HepG2 (cell line): ENCODE results near the gene NUAK2. TPM values are rescaled to one million over a fixed set of nuclear protein-coding genes. Genes with fewer than 3 reads are reported as not detected.

Source experiments
- AHR ChIP-seq: IDR thresholded peaks from 2 replicates; pipeline ENCODE4 v1.6.1; 2018; ENCODE audit warnings: missing genetic modification reagents, missing compliant biosample characterization
- HOXA3 ChIP-seq: sonication (generic); formaldehyde crosslinking; IDR thresholded peaks from 2 replicates; pipeline ENCODE4 v1.5.0; 2020; ENCODE audit warnings: missing genetic modification reagents
- MED8 ChIP-seq: sonication (generic); formaldehyde crosslinking; IDR thresholded peaks from 2 replicates; pipeline ENCODE4 v1.8.1; 2023; ENCODE audit warnings: mild to moderate bottlenecking, missing genetic modification reagents; ENCODE audit not compliant: insufficient replicate concordance
- NCOA5 ChIP-seq: sonication (generic); formaldehyde crosslinking; IDR thresholded peaks from 2 replicates; pipeline ENCODE4 v1.4.0; 2020; ENCODE audit warnings: missing genetic modification reagents
- RNF219 ChIP-seq: sonication (generic); formaldehyde crosslinking; IDR thresholded peaks from 2 replicates; pipeline ENCODE4 v1.5.0; 2020; ENCODE audit warnings: mild to moderate bottlenecking, missing genetic modification reagents
- SMARCE1 ChIP-seq: fragments of 450-650 bp; IDR thresholded peaks from 2 replicates; pipeline ENCODE4 v1.6.1; 2017; ENCODE audit warnings: borderline replicate concordance
- SPEN ChIP-seq: sonication (generic); formaldehyde crosslinking; IDR thresholded peaks from 2 replicates; pipeline ENCODE4 v1.5.1; 2020; ENCODE audit warnings: low read depth, mild to moderate bottlenecking, missing genetic modification reagents
- SRSF4 ChIP-seq: fragments of 200-400 bp; formaldehyde crosslinking; IDR thresholded peaks from one replicate; pipeline ENCODE4 v1.6.1; 2018; ENCODE audit warnings: mild to moderate bottlenecking, low read depth, low read length, moderate library complexity; ENCODE audit not compliant: poor library complexity, severe bottlenecking
- SRY ChIP-seq: sonication (generic); formaldehyde crosslinking; IDR thresholded peaks from 2 replicates; pipeline ENCODE4 v1.8.0; 2022; ENCODE audit warnings: mild to moderate bottlenecking, missing genetic modification reagents
- STAG1 ChIP-seq: sonication (generic); formaldehyde crosslinking; IDR thresholded peaks from 2 replicates; pipeline ENCODE4 v1.4.0; 2020; ENCODE audit warnings: missing genetic modification reagents
- TIGD3 ChIP-seq: sonication (generic); formaldehyde crosslinking; IDR thresholded peaks from 2 replicates; pipeline ENCODE4 v1.5.1; 2020; ENCODE audit warnings: mild to moderate bottlenecking, missing genetic modification reagents, borderline replicate concordance
- ZBTB44 ChIP-seq: sonication (generic); formaldehyde crosslinking; IDR thresholded peaks from 2 replicates; pipeline ENCODE4 v1.4.0; 2020; ENCODE audit warnings: missing genetic modification reagents
- ZKSCAN1 ChIP-seq: fragments of 150-350 bp; IDR thresholded peaks from 2 replicates; pipeline ENCODE4 v1.6.1; 2014; ENCODE audit warnings: low read length
- ZNF331 ChIP-seq: sonication (generic); formaldehyde crosslinking; IDR thresholded peaks from 2 replicates; pipeline ENCODE4 v1.4.0; 2020; ENCODE audit warnings: missing genetic modification reagents
- ZNF430 ChIP-seq: sonication (generic); formaldehyde crosslinking; IDR thresholded peaks from 2 replicates; pipeline ENCODE4 v1.9.0; 2021; ENCODE audit warnings: mild to moderate bottlenecking, missing genetic modification reagents
- ZNF580 ChIP-seq: IDR thresholded peaks from 2 replicates; pipeline ENCODE4 v1.6.1; 2016; ENCODE audit warnings: low read depth, borderline replicate concordance
- polyA plus RNA-seq, 8 experiments: library from polyadenylated mRNA; depleted of rRNA in 3 of 8; stranded (reverse) in 7 of 8; unstranded in 1 of 8; fragments of >200 nt; fragmentation: Illumina TruSeq in 4 of 8; extraction: Trizol in 4 of 8; gene quantifications; 2 replicates each; pipeline versions ENCODE4 v1.2.1 to v1.2.3, GENCODE V29; 2011 to 2016; ENCODE audit warnings: low read depth in 4 of 8, missing spikeins in 1 of 8, mixed read lengths in 1 of 8; ENCODE audit not compliant: insufficient read depth in 1 of 8
- total RNA-seq, 5 experiments: library from RNA; depleted of rRNA; stranded (reverse); fragments of >200 nt; fragmentation: Illumina TruSeq; extraction: Trizol; gene quantifications; 2 replicates each; pipeline ENCODE4 v1.2.3, GENCODE V29; 2016; ENCODE audit warnings: low read depth in 1 of 5
- TF ChIP-seq, protein P1 (sequence below): sonication (generic); formaldehyde crosslinking; IDR thresholded peaks from 2 replicates; pipeline ENCODE4 v1.4.0; 2020; ENCODE audit warnings: missing genetic modification reagents, borderline replicate concordance
- TF ChIP-seq, protein P2 (sequence below): sonication (generic); formaldehyde crosslinking; IDR thresholded peaks from 2 replicates; pipeline ENCODE4 v1.5.1; 2020; ENCODE audit warnings: mild to moderate bottlenecking, moderate library complexity, missing genetic modification reagents

Gene NUAK2
- total and polyA plus RNA-seq, 2 of the 13 experiments (the other 11 are each of a cell fraction or from before 2014, with no cell fraction given) = 0.75 to 1.1 TPM

DNA sequence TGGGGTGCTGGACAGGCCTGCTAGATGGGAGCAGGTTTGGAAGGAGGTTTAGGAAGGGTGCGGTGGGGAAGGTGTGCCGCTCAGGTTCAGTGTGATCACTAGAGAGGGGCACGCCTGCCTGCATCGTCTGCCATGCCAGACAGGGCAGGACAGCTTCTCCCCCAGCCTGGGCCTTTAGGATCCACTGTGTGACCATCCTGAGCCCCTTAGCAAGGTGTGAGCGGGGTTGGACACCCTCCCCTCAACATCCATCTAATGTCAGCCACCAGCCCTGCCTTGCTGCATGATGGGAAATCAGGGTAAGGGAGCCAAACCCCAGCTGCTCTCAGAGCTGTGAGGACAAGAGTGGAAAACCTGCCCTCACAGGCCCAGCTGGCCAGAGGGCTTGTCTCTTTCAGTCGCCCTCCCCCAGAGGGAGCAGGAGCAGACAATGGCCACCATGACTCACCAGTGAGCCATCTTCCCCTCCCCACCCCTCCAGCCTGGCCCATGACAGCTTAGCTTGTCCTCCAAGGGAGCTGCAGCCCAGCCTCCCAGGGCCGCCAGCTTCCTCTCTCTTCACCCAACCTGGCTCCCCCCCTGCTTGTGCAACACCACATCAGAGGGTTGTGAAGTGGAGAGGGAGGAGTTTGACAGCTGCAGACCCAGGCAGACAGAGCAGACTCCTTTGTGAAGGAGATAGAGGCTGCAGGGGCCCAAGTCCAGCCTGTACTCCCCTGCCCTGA is 37.0 kb downstream of the NUAK2 start (continued):
- TF ChIP-seq ZNF580 (CRISPR knock-in tag) = 0 out of 2 replicates have a peak, but pooled peaks have one; percentile 40
- TF ChIP-seq MED8 (CRISPR knock-in tag) = no peak
- TF ChIP-seq SRY = no peak
- peak; percentile 45; the same call in 1 of the 2 replicates for TF ChIP-seq SPEN (CRISPR knock-in tag)
- no peak for TF ChIP-seq ZBTB44 (CRISPR knock-in tag)
- TF ChIP-seq NCOA5 (CRISPR knock-in tag) = no peak
- no peak for TF ChIP-seq RNF219 (CRISPR knock-in tag)
- TF ChIP-seq ZNF331 (CRISPR knock-in tag) = peak; percentile 82; the same call in 1 of the 2 replicates
- no peak for TF ChIP-seq AHR (CRISPR knock-in tag)
- TF ChIP-seq, protein P1, sequence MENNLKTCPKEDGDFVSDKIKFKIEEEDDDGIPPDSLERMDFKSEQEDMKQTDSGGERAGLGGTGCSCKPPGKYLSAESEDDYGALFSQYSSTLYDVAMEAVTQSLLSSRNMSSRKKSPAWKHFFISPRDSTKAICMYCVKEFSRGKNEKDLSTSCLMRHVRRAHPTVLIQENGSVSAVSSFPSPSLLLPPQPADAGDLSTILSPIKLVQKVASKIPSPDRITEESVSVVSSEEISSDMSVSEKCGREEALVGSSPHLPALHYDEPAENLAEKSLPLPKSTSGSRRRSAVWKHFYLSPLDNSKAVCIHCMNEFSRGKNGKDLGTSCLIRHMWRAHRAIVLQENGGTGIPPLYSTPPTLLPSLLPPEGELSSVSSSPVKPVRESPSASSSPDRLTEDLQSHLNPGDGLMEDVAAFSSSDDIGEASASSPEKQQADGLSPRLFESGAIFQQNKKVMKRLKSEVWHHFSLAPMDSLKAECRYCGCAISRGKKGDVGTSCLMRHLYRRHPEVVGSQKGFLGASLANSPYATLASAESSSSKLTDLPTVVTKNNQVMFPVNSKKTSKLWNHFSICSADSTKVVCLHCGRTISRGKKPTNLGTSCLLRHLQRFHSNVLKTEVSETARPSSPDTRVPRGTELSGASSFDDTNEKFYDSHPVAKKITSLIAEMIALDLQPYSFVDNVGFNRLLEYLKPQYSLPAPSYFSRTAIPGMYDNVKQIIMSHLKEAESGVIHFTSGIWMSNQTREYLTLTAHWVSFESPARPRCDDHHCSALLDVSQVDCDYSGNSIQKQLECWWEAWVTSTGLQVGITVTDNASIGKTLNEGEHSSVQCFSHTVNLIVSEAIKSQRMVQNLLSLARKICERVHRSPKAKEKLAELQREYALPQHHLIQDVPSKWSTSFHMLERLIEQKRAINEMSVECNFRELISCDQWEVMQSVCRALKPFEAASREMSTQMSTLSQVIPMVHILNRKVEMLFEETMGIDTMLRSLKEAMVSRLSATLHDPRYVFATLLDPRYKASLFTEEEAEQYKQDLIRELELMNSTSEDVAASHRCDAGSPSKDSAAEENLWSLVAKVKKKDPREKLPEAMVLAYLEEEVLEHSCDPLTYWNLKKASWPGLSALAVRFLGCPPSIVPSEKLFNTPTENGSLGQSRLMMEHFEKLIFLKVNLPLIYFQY (CRISPR knock-in tag) = peak; percentile 45; the same call in 1 of the 2 replicates
- TF ChIP-seq SRSF4 = no peak
- TF ChIP-seq STAG1 (CRISPR knock-in tag) = 0 out of 2 replicates have a peak, but pooled peaks have one; percentile 21
- no peak for TF ChIP-seq ZKSCAN1
- peak; percentile 68; the same call in 1 of the 2 replicates for TF ChIP-seq HOXA3 (CRISPR knock-in tag)
- TF ChIP-seq SMARCE1 = no peak
- TF ChIP-seq ZNF430 = no peak
- TF ChIP-seq TIGD3 (CRISPR knock-in tag) = no peak
- TF ChIP-seq, protein P2, sequence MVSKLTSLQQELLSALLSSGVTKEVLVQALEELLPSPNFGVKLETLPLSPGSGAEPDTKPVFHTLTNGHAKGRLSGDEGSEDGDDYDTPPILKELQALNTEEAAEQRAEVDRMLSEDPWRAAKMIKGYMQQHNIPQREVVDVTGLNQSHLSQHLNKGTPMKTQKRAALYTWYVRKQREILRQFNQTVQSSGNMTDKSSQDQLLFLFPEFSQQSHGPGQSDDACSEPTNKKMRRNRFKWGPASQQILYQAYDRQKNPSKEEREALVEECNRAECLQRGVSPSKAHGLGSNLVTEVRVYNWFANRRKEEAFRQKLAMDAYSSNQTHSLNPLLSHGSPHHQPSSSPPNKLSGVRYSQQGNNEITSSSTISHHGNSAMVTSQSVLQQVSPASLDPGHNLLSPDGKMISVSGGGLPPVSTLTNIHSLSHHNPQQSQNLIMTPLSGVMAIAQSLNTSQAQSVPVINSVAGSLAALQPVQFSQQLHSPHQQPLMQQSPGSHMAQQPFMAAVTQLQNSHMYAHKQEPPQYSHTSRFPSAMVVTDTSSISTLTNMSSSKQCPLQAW (CRISPR knock-in tag) = peak; percentile 65; the same call in 1 of the 2 replicates
